PFSK-1 (cell line): ENCODE measurements around the gene RASL11A.

Experiments
- FOXP2 ChIP-seq: optimal IDR thresholded peaks from 2 replicates; pipeline ENCODE3; 2011; ENCODE audit warnings: borderline replicate concordance, control low read depth, inconsistent platforms; ENCODE audit not compliant: insufficient read depth; ENCODE audit errors: extremely low read length, extremely low read depth
- POLR2AphosphoS5 ChIP-seq: IDR thresholded peaks from 2 replicates; pipeline ENCODE4 v1.6.1; 2012; ENCODE audit warnings: low read depth, mild to moderate bottlenecking, control low read depth, low read length, moderate library complexity
- SIN3A ChIP-seq: IDR thresholded peaks from 2 replicates; pipeline ENCODE4 v1.6.1; 2012; ENCODE audit warnings: mild to moderate bottlenecking, low read length, moderate library complexity, borderline replicate concordance; ENCODE audit not compliant: insufficient read depth
- TAF1 ChIP-seq: IDR thresholded peaks from 2 replicates; pipeline ENCODE4 v1.6.1; 2012; ENCODE audit warnings: low read length, control low read depth, borderline replicate concordance; ENCODE audit not compliant: insufficient read depth
- TF ChIP-seq, protein P1 (sequence below), 2 experiments: IDR thresholded peaks; 2 replicates each; pipeline versions ENCODE4 v1.6.1 to v1.8.0; 2011 to 2012; ENCODE audit warnings: low read depth in 2 of 2, low read length in 2 of 2, control low read depth in 1 of 2, inconsistent platforms in 1 of 2, mild to moderate bottlenecking in 1 of 2, moderate library complexity in 1 of 2; ENCODE audit not compliant: insufficient read depth in 1 of 2

DNA sequence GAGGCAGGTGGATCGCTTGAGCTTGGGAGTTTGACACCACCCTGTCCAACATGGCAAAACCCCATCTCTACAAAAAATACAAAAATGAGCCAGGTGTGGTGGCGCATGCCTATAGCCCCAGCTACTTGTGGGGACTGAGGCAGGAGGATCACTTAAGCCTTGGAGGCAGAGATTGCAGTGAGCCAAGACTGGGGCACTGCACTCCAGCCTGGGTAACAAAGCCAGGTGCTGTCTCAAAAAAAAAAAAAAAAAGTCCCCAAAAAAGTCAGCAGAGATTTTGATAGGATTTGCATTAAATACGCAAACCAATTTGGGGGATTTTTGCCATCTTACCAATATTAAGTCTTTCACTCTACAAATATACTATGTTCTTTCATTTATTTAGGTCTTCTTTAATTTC is 41.0 kb upstream of the RASL11A start:
- TF ChIP-seq, protein P1, sequence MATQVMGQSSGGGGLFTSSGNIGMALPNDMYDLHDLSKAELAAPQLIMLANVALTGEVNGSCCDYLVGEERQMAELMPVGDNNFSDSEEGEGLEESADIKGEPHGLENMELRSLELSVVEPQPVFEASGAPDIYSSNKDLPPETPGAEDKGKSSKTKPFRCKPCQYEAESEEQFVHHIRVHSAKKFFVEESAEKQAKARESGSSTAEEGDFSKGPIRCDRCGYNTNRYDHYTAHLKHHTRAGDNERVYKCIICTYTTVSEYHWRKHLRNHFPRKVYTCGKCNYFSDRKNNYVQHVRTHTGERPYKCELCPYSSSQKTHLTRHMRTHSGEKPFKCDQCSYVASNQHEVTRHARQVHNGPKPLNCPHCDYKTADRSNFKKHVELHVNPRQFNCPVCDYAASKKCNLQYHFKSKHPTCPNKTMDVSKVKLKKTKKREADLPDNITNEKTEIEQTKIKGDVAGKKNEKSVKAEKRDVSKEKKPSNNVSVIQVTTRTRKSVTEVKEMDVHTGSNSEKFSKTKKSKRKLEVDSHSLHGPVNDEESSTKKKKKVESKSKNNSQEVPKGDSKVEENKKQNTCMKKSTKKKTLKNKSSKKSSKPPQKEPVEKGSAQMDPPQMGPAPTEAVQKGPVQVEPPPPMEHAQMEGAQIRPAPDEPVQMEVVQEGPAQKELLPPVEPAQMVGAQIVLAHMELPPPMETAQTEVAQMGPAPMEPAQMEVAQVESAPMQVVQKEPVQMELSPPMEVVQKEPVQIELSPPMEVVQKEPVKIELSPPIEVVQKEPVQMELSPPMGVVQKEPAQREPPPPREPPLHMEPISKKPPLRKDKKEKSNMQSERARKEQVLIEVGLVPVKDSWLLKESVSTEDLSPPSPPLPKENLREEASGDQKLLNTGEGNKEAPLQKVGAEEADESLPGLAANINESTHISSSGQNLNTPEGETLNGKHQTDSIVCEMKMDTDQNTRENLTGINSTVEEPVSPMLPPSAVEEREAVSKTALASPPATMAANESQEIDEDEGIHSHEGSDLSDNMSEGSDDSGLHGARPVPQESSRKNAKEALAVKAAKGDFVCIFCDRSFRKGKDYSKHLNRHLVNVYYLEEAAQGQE (IDR thresholded peaks at IDR 0.05; ENCODE audit: insufficient read depth in 1 of 2, low read depth in 2 of 2, low read length in 2 of 2) = no peak
- TF ChIP-seq POLR2AphosphoS5 (no peak), TAF1 (no peak), SIN3A (no peak), FOXP2 (no peak)
